ENCODE results near the gene VPS37B. TPM values are rescaled to one million over a fixed set of nuclear protein-coding genes. Genes with fewer than 3 reads are reported as not detected.

The VPS37B gene
- total and polyA plus RNA-seq, 12 donors = 16.4 to 33.2 (median 19.8) TPM

DNA sequence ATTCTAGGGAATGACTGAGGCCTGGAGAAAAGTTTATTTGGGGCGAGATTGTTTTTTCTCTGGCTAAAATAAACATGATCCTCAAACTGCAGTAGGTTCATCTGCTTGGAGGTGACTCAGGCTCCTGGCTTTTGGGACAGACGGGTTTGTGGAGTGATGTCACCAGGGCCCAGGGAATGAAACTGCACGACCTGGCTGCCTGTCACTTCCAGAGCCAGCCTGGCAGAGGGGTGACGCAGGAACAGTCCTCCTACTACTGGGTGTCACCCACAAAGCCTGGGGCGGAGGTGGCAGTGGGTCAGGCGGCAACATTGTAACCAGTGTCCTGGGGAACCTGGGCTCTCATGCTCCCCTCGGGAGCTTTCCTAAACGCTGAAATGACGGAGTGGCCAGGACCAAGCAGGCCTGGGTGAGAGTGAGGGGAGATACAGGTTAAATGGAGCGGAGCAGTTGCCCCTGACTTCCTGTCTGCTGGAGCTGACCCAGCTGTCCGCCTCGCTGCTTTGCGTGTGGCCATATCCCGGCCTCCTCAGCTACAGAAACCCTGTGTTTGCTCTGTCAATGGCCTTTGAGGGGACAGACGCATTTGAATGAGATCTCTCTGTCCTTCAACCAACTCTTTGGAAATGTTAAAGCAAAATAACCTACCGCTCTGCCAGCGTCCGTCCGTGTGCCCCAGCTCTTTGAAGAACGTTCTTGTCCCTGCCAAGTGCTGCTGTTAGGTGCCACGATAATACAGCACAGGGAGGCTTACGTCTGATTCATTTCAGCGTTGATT is 54.2 kb downstream of the VPS37B start:
- DNase-seq = no peak
- 43 to 48% methylated on average over 23 of the region's 23 CpGs for WGBS, 2 donors
- H3K4me3 ChIP-seq = peak overlapping the region in 1 of 10 donors; percentile 6

DNA sequence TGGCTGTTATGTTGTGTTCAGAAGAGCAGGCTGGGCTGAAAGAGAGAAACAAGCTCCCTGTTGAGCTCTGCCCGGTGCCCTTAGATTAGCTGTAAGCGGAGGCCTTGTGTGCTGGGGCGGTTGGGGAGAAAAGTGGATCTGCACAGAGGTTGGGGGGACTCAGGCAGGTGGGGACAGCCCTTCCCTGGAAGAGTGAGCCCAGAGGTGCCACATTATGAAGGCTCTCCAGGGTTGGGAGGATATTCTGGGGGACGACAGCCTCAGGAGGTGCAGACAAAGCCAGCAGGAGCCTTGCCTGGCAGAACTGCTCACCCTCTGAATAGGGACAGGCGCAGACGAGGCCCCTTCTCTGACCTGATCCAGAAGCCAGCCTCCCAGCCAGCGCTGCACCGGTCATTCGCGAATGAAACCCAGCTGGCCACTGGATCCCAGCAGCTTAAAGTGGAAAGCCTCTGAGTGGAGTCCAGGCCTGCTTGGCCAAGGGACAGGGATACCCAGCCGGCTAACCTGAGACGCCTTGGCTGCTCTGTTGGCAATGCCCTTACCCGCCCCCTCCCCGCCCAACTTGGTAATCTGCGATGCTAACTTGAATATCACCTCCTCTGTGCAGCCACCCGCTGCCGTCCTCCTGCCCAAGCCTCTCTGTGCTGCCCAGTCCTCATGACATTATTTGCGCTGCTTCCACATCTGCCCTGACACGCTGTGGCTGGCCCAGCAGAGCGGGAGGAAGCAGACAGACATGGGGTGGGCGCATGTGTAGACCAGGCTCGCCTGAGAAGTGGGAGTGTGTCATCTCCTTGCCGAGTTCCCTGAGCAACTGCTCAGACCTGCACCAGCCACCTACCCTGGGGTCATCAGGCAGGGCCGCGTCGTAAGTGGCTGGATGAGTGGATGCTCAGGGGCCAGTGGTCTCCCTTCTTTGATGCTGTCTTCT is 55.1 kb downstream of the VPS37B start:
- H3K4me3 ChIP-seq = no peak overlapping the region
- peaks cover 0 to 4% (median 0%) of the 10 kb centered on the region in 11 donors for H3K9me3 ChIP-seq
- intact Hi-C loops (cut with DNase I) = loop anchor here in 1 of 10 donors (10.0 kb wide), 1 partner anchor 46 kb away; no protein-coding TSS in a partner anchor
- 85 to 87% methylated on average over 26 of the region's 26 CpGs for WGBS, 2 donors
- peak overlapping the region; percentile 26 to 98 (median 88) for H3K27ac ChIP-seq
- H3K27me3 ChIP-seq = peaks cover 0 to 12% (median 0%) of the 10 kb centered on the region in 7 donors
- DNase-seq (no peak), ATAC-seq (peak in 1 of 8 donors; percentile 6)
- H3K4me1 ChIP-seq = peaks cover 6 to 71% (median 46%) of the 10 kb centered on the region in 9 donors
- no peaks in the 10 kb centered on the region for H3K36me3 ChIP-seq
- TF ChIP-seq, protein P1, sequence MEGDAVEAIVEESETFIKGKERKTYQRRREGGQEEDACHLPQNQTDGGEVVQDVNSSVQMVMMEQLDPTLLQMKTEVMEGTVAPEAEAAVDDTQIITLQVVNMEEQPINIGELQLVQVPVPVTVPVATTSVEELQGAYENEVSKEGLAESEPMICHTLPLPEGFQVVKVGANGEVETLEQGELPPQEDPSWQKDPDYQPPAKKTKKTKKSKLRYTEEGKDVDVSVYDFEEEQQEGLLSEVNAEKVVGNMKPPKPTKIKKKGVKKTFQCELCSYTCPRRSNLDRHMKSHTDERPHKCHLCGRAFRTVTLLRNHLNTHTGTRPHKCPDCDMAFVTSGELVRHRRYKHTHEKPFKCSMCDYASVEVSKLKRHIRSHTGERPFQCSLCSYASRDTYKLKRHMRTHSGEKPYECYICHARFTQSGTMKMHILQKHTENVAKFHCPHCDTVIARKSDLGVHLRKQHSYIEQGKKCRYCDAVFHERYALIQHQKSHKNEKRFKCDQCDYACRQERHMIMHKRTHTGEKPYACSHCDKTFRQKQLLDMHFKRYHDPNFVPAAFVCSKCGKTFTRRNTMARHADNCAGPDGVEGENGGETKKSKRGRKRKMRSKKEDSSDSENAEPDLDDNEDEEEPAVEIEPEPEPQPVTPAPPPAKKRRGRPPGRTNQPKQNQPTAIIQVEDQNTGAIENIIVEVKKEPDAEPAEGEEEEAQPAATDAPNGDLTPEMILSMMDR (IDR thresholded peaks at IDR 0.05) = no peak

More for the DNA sequence above, 54.2 kb downstream of the VPS37B start:
- Histone ChIP-seq H3K9me3 (peaks cover 0 to 4% (median 0%) of the 10 kb centered on the region in 11 donors), H3K36me3 (no peaks in the 10 kb centered on the region), H3K27me3 (peaks cover 0 to 3% (median 0%) of the 10 kb centered on the region in 7 donors), H3K4me1 (peaks cover 6 to 64% (median 42%) of the 10 kb centered on the region in 9 donors), H3K27ac (peak overlapping the region; percentile 77 to 98 (median 88))
- peak; percentile 34 to 88 (median 75) for ATAC-seq
- TF ChIP-seq, protein P1 (IDR thresholded peaks at IDR 0.05) = no peak
- intact Hi-C loops (cut with DNase I) = loop anchor here in 1 of 10 donors (10.0 kb wide), 1 partner anchor 47 kb away; no protein-coding TSS in a partner anchor

DNA sequence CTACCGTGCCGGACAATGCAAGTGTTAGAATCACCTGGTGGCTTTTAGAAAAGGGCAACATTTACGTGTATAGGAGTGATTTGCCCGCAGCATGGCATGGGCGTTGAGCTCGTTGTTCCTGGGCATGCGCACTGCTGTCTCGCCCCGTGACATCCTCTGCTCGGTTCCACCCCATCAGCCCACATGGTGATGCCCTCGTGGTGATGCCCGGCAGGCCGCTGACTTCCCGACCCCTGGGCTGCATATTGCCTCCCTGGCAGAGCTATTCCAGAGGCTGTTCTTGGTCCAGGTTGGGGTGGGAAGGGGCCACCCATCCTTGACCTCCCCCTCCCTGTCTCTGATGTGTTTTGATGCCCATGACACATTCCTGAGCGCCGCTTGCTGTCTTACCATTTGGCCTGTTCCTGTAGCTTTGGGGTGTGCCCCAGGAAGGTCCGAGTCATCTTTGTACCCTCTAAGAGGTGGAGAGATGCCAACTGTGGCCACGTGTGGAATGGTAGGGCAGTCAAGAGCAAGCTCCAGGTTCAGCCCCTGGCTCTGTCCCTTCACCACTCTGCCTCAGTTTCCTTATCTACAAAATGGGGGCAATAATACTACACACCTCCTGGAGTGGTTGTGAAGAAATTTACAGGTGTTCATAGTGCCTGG is 55.9 kb downstream of the VPS37B start:
- no peak for ATAC-seq
- Histone ChIP-seq H3K27ac (peak overlapping the region in 3 of 10 donors; percentile 88 to 98 (median 92)), H3K4me1 (peaks cover 6 to 71% (median 42%) of the 10 kb centered on the region in 9 donors), H3K9me3 (peaks cover 0 to 4% (median 0%) of the 10 kb centered on the region in 11 donors), H3K4me3 (no peak overlapping the region), H3K27me3 (peaks cover 0 to 12% (median 0%) of the 10 kb centered on the region in 7 donors), H3K36me3 (no peaks in the 10 kb centered on the region)
- intact Hi-C loops (cut with DNase I) = loop anchor here in 1 of 10 donors (10.0 kb wide), 1 partner anchor 45 kb away; no protein-coding TSS in a partner anchor
- WGBS, 2 donors = 92% methylated on average over 18 of the region's 18 CpGs
- TF ChIP-seq, protein P1 (IDR thresholded peaks at IDR 0.05) = no peak
- DNase-seq = no peak

Measured in heart right ventricle (tissue), 16 donors.